H1 (cell line): ENCODE results near the gene SHC3. TPM values are rescaled to one million over a fixed set of nuclear protein-coding genes. Genes with fewer than 3 reads are reported as not detected.

ENCODE experiments used
- CTCF ChIA-PET: fragments of 300-600 bp; sonication (Branson Sonifier 250); formaldehyde crosslinking; loops from one replicate; lab custom pipeline; 2021; ENCODE audit not compliant: partially characterized antibody; lab: Charles Lee
- POLR2A ChIA-PET: fragments of 300-600 bp; sonication (Branson Sonifier 250); formaldehyde crosslinking; loops from one replicate; lab custom pipeline; 2021; ENCODE audit warnings: inconsistent platforms; ENCODE audit not compliant: partially characterized antibody; lab: Charles Lee
- DNase-seq, 2 experiments: peaks; one replicate each; pipeline versions ENCODE4 v3.0.0 to v3.0.0-alpha.2; 2010 to 2022; ENCODE audit warnings: low spot score in 2 of 2, low read depth in 1 of 2, mixed read lengths in 1 of 2
- FAIRE-seq: peaks from 2 replicates; lab custom pipeline; 2011; peaks lifted over from hg19 to GRCh38; lab: Jason Lieb, UNC
- H2AFZ ChIP-seq: 2 replicates; pipeline ENCODE4 v1.8.1; 2012; ENCODE audit warnings: low read length, inconsistent platforms
- H2AK5ac ChIP-seq: 2 replicates; pipeline ENCODE4 v1.6.1; 2013; ENCODE audit warnings: low read depth, low read length
- H2BK120ac ChIP-seq: replicated peaks from 2 replicates; pipeline ENCODE3; 2013; ENCODE audit warnings: low read depth, low read length, inconsistent platforms
- H2BK12ac ChIP-seq: 2 replicates; pipeline ENCODE4 v1.6.1; 2013; ENCODE audit warnings: low read depth, low read length
- H2BK15ac ChIP-seq: 2 replicates; pipeline ENCODE4 v1.6.1; 2013; ENCODE audit warnings: low read length
- H2BK20ac ChIP-seq: 2 replicates; pipeline ENCODE4 v1.6.1; 2013; ENCODE audit warnings: low read length
- H2BK5ac ChIP-seq: 2 replicates; pipeline ENCODE4 v1.6.1; 2013; ENCODE audit warnings: low read depth, low read length
- H3K14ac ChIP-seq: 2 replicates; pipeline ENCODE4 v1.6.1; 2013; ENCODE audit warnings: inconsistent platforms; ENCODE audit not compliant: insufficient read length
- H3K18ac ChIP-seq: 2 replicates; pipeline ENCODE4 v1.6.1; 2013; ENCODE audit warnings: low read length; ENCODE audit errors: extremely low read depth
- H3K23ac ChIP-seq: 2 replicates; pipeline ENCODE4 v1.6.1; 2013; ENCODE audit warnings: inconsistent platforms; ENCODE audit not compliant: insufficient read length
- H3K23me2 ChIP-seq: 2 replicates; pipeline ENCODE4 v1.6.1; 2013; ENCODE audit warnings: low read depth, low read length
- H3K27ac ChIP-seq: 2 replicates; pipeline ENCODE4 v1.6.1; 2011; ENCODE audit warnings: low read depth, low read length, inconsistent platforms
- H3K27me3 ChIP-seq, 4 experiments: replicated peaks in 1 of 4; 1 replicate in 1 of 4; 2 replicates in 3 of 4; pipeline versions ENCODE4 v1.6.1 to v1.8.1; 2011 to 2013; ENCODE audit warnings: low read length in 3 of 4, mild to moderate bottlenecking in 3 of 4, inconsistent platforms in 2 of 4, mixed read lengths in 2 of 4, moderate library complexity in 1 of 4; ENCODE audit not compliant: control insufficient read depth in 3 of 4, insufficient read depth in 3 of 4; ENCODE audit errors: extremely low read depth in 1 of 4
- H3K36me3 ChIP-seq, 4 experiments: 2 replicates each; pipeline versions ENCODE4 v1.6.1 to v1.8.1; 2011 to 2013; ENCODE audit warnings: mild to moderate bottlenecking in 4 of 4, low read length in 3 of 4, moderate library complexity in 2 of 4, control low read depth in 1 of 4, inconsistent platforms in 1 of 4; ENCODE audit not compliant: insufficient read depth in 4 of 4, control insufficient read depth in 2 of 4
- H3K4ac ChIP-seq: replicated peaks from 2 replicates; pipeline ENCODE3; 2013; ENCODE audit warnings: low read length, low read depth, mixed read lengths, inconsistent platforms; ENCODE audit not compliant: insufficient read length
- H3K4me1 ChIP-seq, 4 experiments: replicated peaks in 1 of 4; 1 replicate in 1 of 4; 2 replicates in 3 of 4; pipeline versions ENCODE4 v1.6.1 to v1.8.1; 2011 to 2013; ENCODE audit warnings: low read length in 3 of 4, inconsistent platforms in 2 of 4, mixed read lengths in 1 of 4; ENCODE audit not compliant: insufficient read depth in 4 of 4, control insufficient read depth in 3 of 4
- H3K4me2 ChIP-seq, 2 experiments: 2 replicates each; pipeline versions ENCODE4 v1.6.1 to v1.8.1; 2011 to 2013; ENCODE audit warnings: low read depth in 2 of 2, low read length in 2 of 2, control low read depth in 1 of 2, inconsistent platforms in 1 of 2, mild to moderate bottlenecking in 1 of 2; ENCODE audit not compliant: insufficient read depth in 1 of 2
- H3K4me3 ChIP-seq, 4 experiments: fragments of 200-600, 300-600 bp in 1 of 4; sonication (generic), shearing (Covaris generic), sonication (Bioruptor Twin) in 1 of 4; 2 replicates each; pipeline versions ENCODE4 v1.5.1 to v1.8.1; 2011 to 2016; ENCODE audit warnings: low read length in 4 of 4, low read depth in 3 of 4, control low read depth in 2 of 4, inconsistent platforms in 2 of 4, mild to moderate bottlenecking in 2 of 4, mixed read lengths in 1 of 4, moderate library complexity in 1 of 4; ENCODE audit not compliant: insufficient read depth in 2 of 4; ENCODE audit errors: extremely low read depth in 1 of 4
- H3K56ac ChIP-seq: replicated peaks from 2 replicates; pipeline ENCODE3; 2013; ENCODE audit warnings: low read depth, mild to moderate bottlenecking, mixed read lengths, low read length, inconsistent platforms; ENCODE audit not compliant: insufficient read length
- H3K79me1 ChIP-seq: 2 replicates; pipeline ENCODE4 v1.6.1; 2013; ENCODE audit warnings: low read depth, low read length, control low read depth
- H3K79me2 ChIP-seq, 2 experiments: 2 replicates each; pipeline versions ENCODE4 v1.6.1 to v1.8.1; 2012 to 2013; ENCODE audit warnings: low read length in 2 of 2, mild to moderate bottlenecking in 2 of 2, inconsistent platforms in 1 of 2; ENCODE audit not compliant: insufficient read depth in 2 of 2, control insufficient read depth in 1 of 2
- H3K9ac ChIP-seq, 4 experiments: replicated peaks in 1 of 4; 1 replicate in 1 of 4; 2 replicates in 3 of 4; pipeline versions ENCODE4 v1.6.1 to v1.8.1; 2011 to 2013; ENCODE audit warnings: low read depth in 3 of 4, low read length in 3 of 4, control low read depth in 2 of 4, mild to moderate bottlenecking in 2 of 4, moderate library complexity in 2 of 4, inconsistent platforms in 1 of 4; ENCODE audit errors: extremely low read depth in 1 of 4
- H3K9me3 ChIP-seq, 2 experiments: 2 replicates each; pipeline versions ENCODE4 v1.6.1 to v1.8.1; 2012 to 2013; ENCODE audit warnings: mild to moderate bottlenecking in 2 of 2, moderate library complexity in 2 of 2, control low read depth in 1 of 2, inconsistent platforms in 1 of 2, low read depth in 1 of 2, low read length in 1 of 2, mixed read lengths in 1 of 2; ENCODE audit not compliant: insufficient read depth in 2 of 2
- H4K20me1 ChIP-seq, 2 experiments: replicated peaks in 1 of 2; 2 replicates each; pipeline versions ENCODE3 to v1.8.1; 2011 to 2013; ENCODE audit warnings: inconsistent platforms in 2 of 2, low read length in 2 of 2, mild to moderate bottlenecking in 1 of 2; ENCODE audit not compliant: insufficient read depth in 2 of 2, control insufficient read depth in 1 of 2
- H4K5ac ChIP-seq: 2 replicates; pipeline ENCODE4 v1.6.1; 2013; ENCODE audit warnings: low read length, low read depth, mixed read lengths, inconsistent platforms; ENCODE audit not compliant: insufficient read length
- H4K8ac ChIP-seq: 2 replicates; pipeline ENCODE4 v1.8.0; 2013; ENCODE audit warnings: mild to moderate bottlenecking, moderate library complexity, low read length, inconsistent platforms; ENCODE audit not compliant: insufficient read depth; ENCODE audit errors: extremely low read depth
- H4K91ac ChIP-seq: replicated peaks from 2 replicates; pipeline ENCODE3; 2013; ENCODE audit warnings: low read length, mixed read lengths, inconsistent platforms; ENCODE audit not compliant: insufficient read length
- NRF1 ChIP-seq: IDR thresholded peaks from 2 replicates; pipeline ENCODE4 v1.6.1; 2011; ENCODE audit warnings: mild to moderate bottlenecking, low read depth, low read length, improper control_type of control experiment
- RBBP5 ChIP-seq: IDR thresholded peaks from 2 replicates; pipeline ENCODE4 v1.7.1; 2012; ENCODE audit warnings: low read depth, mild to moderate bottlenecking, inconsistent platforms, low read length, moderate library complexity, borderline replicate concordance
- SP4 ChIP-seq: IDR thresholded peaks from 2 replicates; pipeline ENCODE4 v1.6.1; 2012; ENCODE audit warnings: low read length, inconsistent platforms
- SUZ12 ChIP-seq: fragments of 200-600 bp; sonication (generic); IDR thresholded peaks from 2 replicates; pipeline ENCODE4 v1.6.1; 2012; ENCODE audit warnings: mild to moderate bottlenecking, inconsistent platforms, low read length, moderate library complexity, mixed read lengths
- WGBS, 2 experiments: shearing (Covaris generic) in 1 of 2; methylation state at CpG; one replicate each; pipeline versions ENCODE4 v1.1.6 to v1.1.7; 2013 to 2015; ENCODE audit warnings: low lambda C conversion rate in 2 of 2, mixed read lengths in 2 of 2, inconsistent platforms in 1 of 2, low coverage in 1 of 2, missing lambda C conversion rate in 1 of 2; ENCODE audit not compliant: insufficient replicate concordance in 2 of 2, insufficient coverage in 1 of 2, insufficient read length in 1 of 2; ENCODE audit errors: extremely low coverage in 1 of 2, missing lambda C conversion rate in 1 of 2; 5-methylcytosine and 5-hydroxymethylcytosine counted together
- polyA plus RNA-seq, 7 experiments: library from polyadenylated mRNA; depleted of rRNA in 3 of 7; stranded (reverse) in 5 of 7; unstranded in 2 of 7; fragments of >200 nt in 5 of 7; fragments of 200-250 nt in 2 of 7; gene quantifications; 1 replicate in 5 of 7; 2 replicates in 1 of 7; 4 replicates in 1 of 7; pipeline versions ENCODE4 v1.2.1 to v1.2.3, GENCODE V29; 2011 to 2013; ENCODE audit warnings: missing spikeins in 2 of 7, mixed read lengths in 2 of 7
- total RNA-seq: library from RNA; stranded (reverse); fragmentation: NEBNext Ultra II Directional; extraction: Animal tissue kit (Norgen Biotek cat#: 25700); gene quantifications from 2 replicates; pipeline ENCODE4 v1.2.1, GENCODE V29; 2021

Gene SHC3
- total and polyA plus RNA-seq, 2 of the 8 experiments (the other 6 are each of a cell fraction or from before 2014, with no cell fraction given) = 1.4 to 7.1 TPM

- POLR2A ChIA-PET = no interaction called here
- TF ChIP-seq NRF1 (no peak), RBBP5 (no peak), SP4 (no peak), SUZ12 (no peak)
- TF ChIP-seq, all 59 proteins: peak for 0
- Histone ChIP-seq H4K8ac (peak overlapping the region; percentile 41; the same call in 1 of the 2 replicates), H3K27me3 (no peaks in the 10 kb centered on the region), H3K23ac (no peak overlapping the region), H3K27ac (no peak overlapping the region), H2BK12ac (0 out of 2 replicates have a peak overlapping the region, but pooled peaks have one; percentile 1), H3K36me3 (peaks cover 0 to 7% (median 0%) of the 10 kb centered on the region in 4 experiments; a peak in 1 of 8 replicates), H3K9me3 (no peaks in the 10 kb centered on the region), H3K56ac (no peak overlapping the region), H2AFZ (no peak overlapping the region), H3K79me1 (no peaks in the 10 kb centered on the region), H2BK120ac (no peak overlapping the region), H3K4me2 (no peak overlapping the region), H3K23me2 (no peaks in the 10 kb centered on the region), H4K20me1 (peaks cover 0 to 6% of the 10 kb centered on the region in 2 experiments), H3K14ac (no peak overlapping the region), H2BK5ac (no peak overlapping the region), H3K9ac (no peak overlapping the region), H2BK15ac (no peak overlapping the region), H2AK5ac (no peak overlapping the region), H3K4ac (no peak overlapping the region), H4K91ac (no peak overlapping the region), H3K79me2 (no peaks in the 10 kb centered on the region), H3K4me3 (no peak overlapping the region), H3K18ac (no peak overlapping the region), H2BK20ac (no peak overlapping the region), H4K5ac (no peak overlapping the region), H3K4me1 (peaks cover 0 to 7% (median 3%) of the 10 kb centered on the region in 4 experiments; a peak in 4 of 7 replicates)
- WGBS, 2 experiments = 96% methylated on average over 24 of the region's 27 CpGs; no CpG with 5 or more reads in 1 of the 2 experiments
- DNase-seq = peak in 1 of 2 experiments; percentile 2
- FAIRE-seq = no peak
- CTCF ChIA-PET = interaction anchor here (0.6 to 1.1 kb wide), 3 partner anchors 220 to 409 kb away, joined by 3 read pairs; no protein-coding TSS in a partner anchor
These were observed 176.6 kb downstream of the SHC3 start for GRCh38 chr9:89001917-89002540.
